H1 (cell line): Measurements from ENCODE around the gene ASB13. TPM values are rescaled to one million over a fixed set of nuclear protein-coding genes. Genes with fewer than 3 reads are reported as not detected.

Source experiments
- CTCF ChIA-PET: fragments of 300-600 bp; sonication (Branson Sonifier 250); formaldehyde crosslinking; loops from one replicate; lab custom pipeline; 2021; ENCODE audit not compliant: partially characterized antibody; lab: Charles Lee
- POLR2A ChIA-PET: fragments of 300-600 bp; sonication (Branson Sonifier 250); formaldehyde crosslinking; loops from one replicate; lab custom pipeline; 2021; ENCODE audit warnings: inconsistent platforms; ENCODE audit not compliant: partially characterized antibody; lab: Charles Lee
- DNase-seq, 2 experiments: peaks; one replicate each; pipeline versions ENCODE4 v3.0.0 to v3.0.0-alpha.2; 2010 to 2022; ENCODE audit warnings: low spot score in 2 of 2, low read depth in 1 of 2, mixed read lengths in 1 of 2
- FAIRE-seq: peaks from 2 replicates; lab custom pipeline; 2011; peaks lifted over from hg19 to GRCh38; lab: Jason Lieb, UNC
- H2AFZ ChIP-seq: 2 replicates; pipeline ENCODE4 v1.8.1; 2012; ENCODE audit warnings: low read length, inconsistent platforms
- H2AK5ac ChIP-seq: 2 replicates; pipeline ENCODE4 v1.6.1; 2013; ENCODE audit warnings: low read depth, low read length
- H2BK120ac ChIP-seq: replicated peaks from 2 replicates; pipeline ENCODE3; 2013; ENCODE audit warnings: low read depth, low read length, inconsistent platforms
- H2BK12ac ChIP-seq: 2 replicates; pipeline ENCODE4 v1.6.1; 2013; ENCODE audit warnings: low read depth, low read length
- H2BK15ac ChIP-seq: 2 replicates; pipeline ENCODE4 v1.6.1; 2013; ENCODE audit warnings: low read length
- H2BK20ac ChIP-seq: 2 replicates; pipeline ENCODE4 v1.6.1; 2013; ENCODE audit warnings: low read length
- H2BK5ac ChIP-seq: 2 replicates; pipeline ENCODE4 v1.6.1; 2013; ENCODE audit warnings: low read depth, low read length
- H3K14ac ChIP-seq: 2 replicates; pipeline ENCODE4 v1.6.1; 2013; ENCODE audit warnings: inconsistent platforms; ENCODE audit not compliant: insufficient read length
- H3K18ac ChIP-seq: 2 replicates; pipeline ENCODE4 v1.6.1; 2013; ENCODE audit warnings: low read length; ENCODE audit errors: extremely low read depth
- H3K23ac ChIP-seq: 2 replicates; pipeline ENCODE4 v1.6.1; 2013; ENCODE audit warnings: inconsistent platforms; ENCODE audit not compliant: insufficient read length
- H3K23me2 ChIP-seq: 2 replicates; pipeline ENCODE4 v1.6.1; 2013; ENCODE audit warnings: low read depth, low read length
- H3K27ac ChIP-seq: 2 replicates; pipeline ENCODE4 v1.6.1; 2011; ENCODE audit warnings: low read depth, low read length, inconsistent platforms
- H3K27me3 ChIP-seq, 4 experiments: replicated peaks in 1 of 4; 1 replicate in 1 of 4; 2 replicates in 3 of 4; pipeline versions ENCODE4 v1.6.1 to v1.8.1; 2011 to 2013; ENCODE audit warnings: low read length in 3 of 4, mild to moderate bottlenecking in 3 of 4, inconsistent platforms in 2 of 4, mixed read lengths in 2 of 4, moderate library complexity in 1 of 4; ENCODE audit not compliant: control insufficient read depth in 3 of 4, insufficient read depth in 3 of 4; ENCODE audit errors: extremely low read depth in 1 of 4
- H3K36me3 ChIP-seq, 4 experiments: 2 replicates each; pipeline versions ENCODE4 v1.6.1 to v1.8.1; 2011 to 2013; ENCODE audit warnings: mild to moderate bottlenecking in 4 of 4, low read length in 3 of 4, moderate library complexity in 2 of 4, control low read depth in 1 of 4, inconsistent platforms in 1 of 4; ENCODE audit not compliant: insufficient read depth in 4 of 4, control insufficient read depth in 2 of 4
- H3K4ac ChIP-seq: replicated peaks from 2 replicates; pipeline ENCODE3; 2013; ENCODE audit warnings: low read length, low read depth, mixed read lengths, inconsistent platforms; ENCODE audit not compliant: insufficient read length
- H3K4me1 ChIP-seq, 4 experiments: replicated peaks in 1 of 4; 1 replicate in 1 of 4; 2 replicates in 3 of 4; pipeline versions ENCODE4 v1.6.1 to v1.8.1; 2011 to 2013; ENCODE audit warnings: low read length in 3 of 4, inconsistent platforms in 2 of 4, mixed read lengths in 1 of 4; ENCODE audit not compliant: insufficient read depth in 4 of 4, control insufficient read depth in 3 of 4
- H3K4me2 ChIP-seq, 2 experiments: 2 replicates each; pipeline versions ENCODE4 v1.6.1 to v1.8.1; 2011 to 2013; ENCODE audit warnings: low read depth in 2 of 2, low read length in 2 of 2, control low read depth in 1 of 2, inconsistent platforms in 1 of 2, mild to moderate bottlenecking in 1 of 2; ENCODE audit not compliant: insufficient read depth in 1 of 2
- H3K4me3 ChIP-seq, 4 experiments: fragments of 200-600, 300-600 bp in 1 of 4; sonication (generic), shearing (Covaris generic), sonication (Bioruptor Twin) in 1 of 4; 2 replicates each; pipeline versions ENCODE4 v1.5.1 to v1.8.1; 2011 to 2016; ENCODE audit warnings: low read length in 4 of 4, low read depth in 3 of 4, control low read depth in 2 of 4, inconsistent platforms in 2 of 4, mild to moderate bottlenecking in 2 of 4, mixed read lengths in 1 of 4, moderate library complexity in 1 of 4; ENCODE audit not compliant: insufficient read depth in 2 of 4; ENCODE audit errors: extremely low read depth in 1 of 4
- H3K56ac ChIP-seq: replicated peaks from 2 replicates; pipeline ENCODE3; 2013; ENCODE audit warnings: low read depth, mild to moderate bottlenecking, mixed read lengths, low read length, inconsistent platforms; ENCODE audit not compliant: insufficient read length
- H3K79me1 ChIP-seq: 2 replicates; pipeline ENCODE4 v1.6.1; 2013; ENCODE audit warnings: low read depth, low read length, control low read depth
- H3K79me2 ChIP-seq, 2 experiments: 2 replicates each; pipeline versions ENCODE4 v1.6.1 to v1.8.1; 2012 to 2013; ENCODE audit warnings: low read length in 2 of 2, mild to moderate bottlenecking in 2 of 2, inconsistent platforms in 1 of 2; ENCODE audit not compliant: insufficient read depth in 2 of 2, control insufficient read depth in 1 of 2
- H3K9ac ChIP-seq, 4 experiments: replicated peaks in 1 of 4; 1 replicate in 1 of 4; 2 replicates in 3 of 4; pipeline versions ENCODE4 v1.6.1 to v1.8.1; 2011 to 2013; ENCODE audit warnings: low read depth in 3 of 4, low read length in 3 of 4, control low read depth in 2 of 4, mild to moderate bottlenecking in 2 of 4, moderate library complexity in 2 of 4, inconsistent platforms in 1 of 4; ENCODE audit errors: extremely low read depth in 1 of 4
- H3K9me3 ChIP-seq, 2 experiments: 2 replicates each; pipeline versions ENCODE4 v1.6.1 to v1.8.1; 2012 to 2013; ENCODE audit warnings: mild to moderate bottlenecking in 2 of 2, moderate library complexity in 2 of 2, control low read depth in 1 of 2, inconsistent platforms in 1 of 2, low read depth in 1 of 2, low read length in 1 of 2, mixed read lengths in 1 of 2; ENCODE audit not compliant: insufficient read depth in 2 of 2
- H4K20me1 ChIP-seq, 2 experiments: replicated peaks in 1 of 2; 2 replicates each; pipeline versions ENCODE3 to v1.8.1; 2011 to 2013; ENCODE audit warnings: inconsistent platforms in 2 of 2, low read length in 2 of 2, mild to moderate bottlenecking in 1 of 2; ENCODE audit not compliant: insufficient read depth in 2 of 2, control insufficient read depth in 1 of 2
- H4K5ac ChIP-seq: 2 replicates; pipeline ENCODE4 v1.6.1; 2013; ENCODE audit warnings: low read length, low read depth, mixed read lengths, inconsistent platforms; ENCODE audit not compliant: insufficient read length
- H4K8ac ChIP-seq: 2 replicates; pipeline ENCODE4 v1.8.0; 2013; ENCODE audit warnings: mild to moderate bottlenecking, moderate library complexity, low read length, inconsistent platforms; ENCODE audit not compliant: insufficient read depth; ENCODE audit errors: extremely low read depth
- H4K91ac ChIP-seq: replicated peaks from 2 replicates; pipeline ENCODE3; 2013; ENCODE audit warnings: low read length, mixed read lengths, inconsistent platforms; ENCODE audit not compliant: insufficient read length
- CHD1 ChIP-seq: IDR thresholded peaks from 2 replicates; pipeline ENCODE4 v1.6.1; 2012; ENCODE audit warnings: low read depth, low read length, improper control_type of control experiment
- SIRT6 ChIP-seq: IDR thresholded peaks from one replicate; pipeline ENCODE4 v1.7.1; 2012; ENCODE audit warnings: low read length, inconsistent platforms
- SRF ChIP-seq: IDR thresholded peaks from 2 replicates; pipeline ENCODE4 v1.6.1; 2011; ENCODE audit warnings: mild to moderate bottlenecking, low read depth, low read length, moderate library complexity
- WGBS, 2 experiments: shearing (Covaris generic) in 1 of 2; methylation state at CpG; one replicate each; pipeline versions ENCODE4 v1.1.6 to v1.1.7; 2013 to 2015; ENCODE audit warnings: low lambda C conversion rate in 2 of 2, mixed read lengths in 2 of 2, inconsistent platforms in 1 of 2, low coverage in 1 of 2, missing lambda C conversion rate in 1 of 2; ENCODE audit not compliant: insufficient replicate concordance in 2 of 2, insufficient coverage in 1 of 2, insufficient read length in 1 of 2; ENCODE audit errors: extremely low coverage in 1 of 2, missing lambda C conversion rate in 1 of 2; 5-methylcytosine and 5-hydroxymethylcytosine counted together
- polyA plus RNA-seq, 7 experiments: library from polyadenylated mRNA; depleted of rRNA in 3 of 7; stranded (reverse) in 5 of 7; unstranded in 2 of 7; fragments of >200 nt in 5 of 7; fragments of 200-250 nt in 2 of 7; gene quantifications; 1 replicate in 5 of 7; 2 replicates in 1 of 7; 4 replicates in 1 of 7; pipeline versions ENCODE4 v1.2.1 to v1.2.3, GENCODE V29; 2011 to 2013; ENCODE audit warnings: missing spikeins in 2 of 7, mixed read lengths in 2 of 7
- total RNA-seq: library from RNA; stranded (reverse); fragmentation: NEBNext Ultra II Directional; extraction: Animal tissue kit (Norgen Biotek cat#: 25700); gene quantifications from 2 replicates; pipeline ENCODE4 v1.2.1, GENCODE V29; 2021

ASB13 gene
- total and polyA plus RNA-seq, 2 of the 8 experiments (the other 6 are each of a cell fraction or from before 2014, with no cell fraction given): 12.3 to 20.2 TPM

DNA sequence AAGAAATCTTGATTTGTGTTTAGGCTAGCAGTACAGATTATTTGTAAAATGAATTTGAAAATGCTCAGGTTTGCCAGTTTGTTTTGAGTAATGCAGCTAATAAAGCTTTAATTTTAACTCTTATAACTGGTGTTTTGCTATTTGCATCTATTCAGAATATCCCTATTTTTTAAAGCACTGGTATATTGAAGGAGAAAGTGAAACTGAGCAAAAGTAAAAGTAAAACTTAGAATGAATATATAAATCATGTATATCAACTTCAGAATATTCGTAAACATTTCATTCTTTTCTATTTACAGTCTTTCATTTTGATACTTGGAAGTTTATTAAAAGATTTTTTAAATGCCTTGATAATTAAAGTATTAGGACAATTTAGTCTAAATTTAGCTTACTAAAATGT lies 44.5 kb upstream of the ASB13 start:
- POLR2A ChIA-PET: interaction anchor here (1.5 to 1.9 kb wide), 2 partner anchors 15 to 19 kb away, joined by 3 to 4 read pairs; no protein-coding TSS in a partner anchor
- peaks cover 0 to 81% of the 10 kb centered on the region in 2 experiments; a peak in 3 of 4 replicates for H3K79me2 ChIP-seq

More for the DNA sequence above, 44.5 kb upstream of the ASB13 start:
- Histone ChIP-seq H2BK20ac (no peak overlapping the region), H3K14ac (no peak overlapping the region), H3K27ac (no peak overlapping the region), H3K9me3 (no peaks in the 10 kb centered on the region), H2BK120ac (no peak overlapping the region), H3K9ac (no peak overlapping the region), H3K56ac (no peak overlapping the region), H3K18ac (no peak overlapping the region), H4K8ac (no peak overlapping the region), H2BK5ac (no peak overlapping the region), H4K91ac (no peak overlapping the region), H3K4me3 (no peak overlapping the region), H2AFZ (no peak overlapping the region), H3K4ac (no peak overlapping the region), H3K4me2 (no peak overlapping the region), H3K79me1 (no peaks in the 10 kb centered on the region; the same call in 1 of the 2 replicates), H3K23me2 (no peaks in the 10 kb centered on the region), H3K23ac (no peak overlapping the region), H2AK5ac (no peak overlapping the region), H3K27me3 (no peaks in the 10 kb centered on the region), H2BK15ac (no peak overlapping the region), H4K5ac (no peak overlapping the region), H3K36me3 (no peaks in the 10 kb centered on the region), H3K4me1 (no peaks in the 10 kb centered on the region), H2BK12ac (no peak overlapping the region), H4K20me1 (no peaks in the 10 kb centered on the region)
- CTCF ChIA-PET: interaction anchor here (0.9 kb wide), 1 partner anchor 255 kb away, joined by 3 read pairs; no protein-coding TSS in a partner anchor
- WGBS, 2 experiments: 91% methylated on average over 1 of the region's 1 CpG; no CpG with 5 or more reads in 1 of the 2 experiments
- no peak for FAIRE-seq
- no peak for DNase-seq
- TF ChIP-seq SRF: no peak
- no peak for TF ChIP-seq SIRT6
- no peak for TF ChIP-seq CHD1
